Aorta (tissue), 5 donors: ENCODE measurements around the gene PHACTR1. TPM values are rescaled to one million over a fixed set of nuclear protein-coding genes. Genes with fewer than 3 reads are reported as not detected.

Source experiments
- ATAC-seq: fragments of 200-7000 bp; cut with Tn5 transposase; one replicate; pipeline ENCODE4 v1.9.1; 2022; ENCODE audit warnings: moderate library complexity; ENCODE audit not compliant: low FRiP score
- DNase-seq, 2 donors: peaks; one replicate each; pipeline ENCODE4 v3.0.0-alpha.2; 2020
- H3K27ac ChIP-seq, 2 donors: one replicate each; pipeline ENCODE4 v1.5.1; 2013; ENCODE audit warnings: low read length in 2 of 2, mild to moderate bottlenecking in 2 of 2, moderate library complexity in 2 of 2, control low read depth in 1 of 2, inconsistent platforms in 1 of 2, low read depth in 1 of 2
- H3K27me3 ChIP-seq, 2 donors: one replicate each; pipeline ENCODE4 v1.6.1; 2013; ENCODE audit warnings: control low read depth in 1 of 2, low read length in 1 of 2, mild to moderate bottlenecking in 1 of 2, moderate library complexity in 1 of 2; ENCODE audit not compliant: insufficient read depth in 2 of 2, control insufficient read depth in 1 of 2
- H3K36me3 ChIP-seq, 2 donors: one replicate each; pipeline ENCODE4 v1.6.1; 2013; ENCODE audit warnings: control low read depth in 1 of 2, low read length in 1 of 2, mild to moderate bottlenecking in 1 of 2; ENCODE audit not compliant: insufficient read depth in 2 of 2, control insufficient read depth in 1 of 2
- H3K4me1 ChIP-seq, 2 donors: one replicate each; pipeline ENCODE4 v1.6.1; 2013; ENCODE audit warnings: low read length in 2 of 2, control low read depth in 1 of 2, mild to moderate bottlenecking in 1 of 2, moderate library complexity in 1 of 2; ENCODE audit not compliant: insufficient read depth in 2 of 2, control insufficient read depth in 1 of 2
- H3K4me3 ChIP-seq, 2 donors: one replicate each; pipeline ENCODE4 v1.5.1; 2013; ENCODE audit warnings: low read length in 2 of 2, control low read depth in 1 of 2, mild to moderate bottlenecking in 1 of 2
- H3K9me3 ChIP-seq: one replicate; pipeline ENCODE4 v1.6.1; 2013; ENCODE audit warnings: mild to moderate bottlenecking, low read length; ENCODE audit not compliant: control insufficient read depth
- WGBS, 2 donors: extraction: QIAGEN DNeasy Blood & Tissue Kit; methylation state at CpG; one replicate each; pipeline ENCODE4 v1.1.7; 2013; 5-methylcytosine and 5-hydroxymethylcytosine counted together
- intact Hi-C, 2 donors: fragments of 100-400 bp; cut with DNase I; formaldehyde crosslinking; loops; one replicate each; pipeline versions ENCODE4 v1.14.2 to v1.15.0; 2022
- polyA plus RNA-seq, 2 donors: library from polyadenylated mRNA; stranded (reverse); fragments of 200-250 nt; gene quantifications; one replicate each; pipeline ENCODE4 v1.2.3, GENCODE V29; 2013
- total RNA-seq, 2 donors: library from RNA; stranded (reverse); fragmentation: NEBNext Ultra II Directional; extraction: Animal tissue kit (Norgen Biotek cat#: 25700); gene quantifications; one replicate each; pipeline ENCODE4 v1.2.1, GENCODE V29; 2021
- donor health status: healthy with polysubstance abuse.
- donor health status: Bipolar disorder and iron deficiency.
- donor health status: DM: no; HTN: no; CAD: no.
- donor health status: DM: no; HTN: no; CAD: no.
- donor health status: DM: yes; HTN: yes; CAD: no.

The PHACTR1 gene
- total and polyA plus RNA-seq, 4 donors: 3.2 to 89.4 (median 20.1) TPM

DNA sequence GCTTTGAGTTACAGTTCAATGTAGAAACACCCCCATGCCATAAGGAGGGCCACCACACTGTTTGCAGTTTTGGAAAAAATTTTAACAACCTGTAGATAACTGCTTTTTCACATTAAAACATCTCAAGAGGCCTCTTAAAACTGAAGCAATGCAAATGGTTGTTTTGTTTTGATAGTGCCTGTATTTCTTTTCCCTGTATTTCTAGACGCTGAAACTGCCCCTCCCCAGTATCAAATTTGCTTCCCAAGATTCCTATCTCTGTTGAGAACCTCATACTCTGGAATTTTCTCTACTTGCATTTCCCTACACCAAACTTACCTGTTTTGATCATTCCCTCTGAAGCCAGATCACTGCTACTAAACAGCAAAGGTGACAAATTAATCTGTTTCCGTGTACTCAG is 98.5 kb downstream of the PHACTR1 start:
- H3K4me3 ChIP-seq: no peak overlapping the region
- no peak for ATAC-seq
- intact Hi-C loops: no loop called here
- H3K4me1 ChIP-seq: no peaks in the 10 kb centered on the region
- WGBS, 2 donors: 57 to 71% methylated on average over 2 of the region's 2 CpGs
- H3K36me3 ChIP-seq: no peaks in the 10 kb centered on the region
- H3K9me3 ChIP-seq: peaks cover 2% of the 10 kb centered on the region
- H3K27me3 ChIP-seq: peaks cover 0 to 1% of the 10 kb centered on the region in 2 donors
- H3K27ac ChIP-seq: no peak overlapping the region
- no peak for DNase-seq

DNA sequence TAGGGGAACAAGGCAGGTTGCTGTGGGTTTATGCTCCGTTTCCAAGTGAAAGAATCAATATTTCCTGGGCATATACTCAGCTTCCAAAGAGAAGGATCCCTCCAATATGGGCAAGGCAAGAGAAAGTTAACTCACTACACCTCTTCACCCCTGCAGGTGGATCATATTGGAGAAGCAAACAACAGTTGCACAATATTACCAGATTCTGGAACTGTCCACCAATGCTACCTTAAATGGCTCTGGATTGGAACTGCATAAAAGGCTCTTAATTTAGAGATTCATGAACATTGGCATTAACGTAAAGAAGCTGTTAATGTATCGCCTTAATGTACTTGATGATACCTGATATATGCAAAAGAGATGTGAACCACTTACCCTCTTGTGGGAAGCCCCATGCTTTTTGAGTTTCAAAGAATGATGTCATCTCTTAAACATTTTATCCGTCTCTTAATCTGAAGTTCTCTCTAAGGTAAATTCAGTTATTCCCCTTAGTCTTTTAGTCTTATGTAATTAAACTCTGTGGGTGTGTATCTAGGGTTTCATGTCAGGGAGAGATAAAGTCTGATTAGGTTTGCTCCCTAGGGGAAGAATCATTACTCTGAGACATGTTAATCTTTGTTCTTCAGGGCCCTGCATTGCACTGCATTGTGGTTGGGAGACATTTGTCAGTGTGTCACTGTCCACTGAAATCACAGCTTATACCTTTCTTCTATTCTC is 99.5 kb downstream of the PHACTR1 start:
- 71 to 77% methylated on average over 4 of the region's 4 CpGs for WGBS, 2 donors
- DNase-seq (no peak), ATAC-seq (no peak)
- Histone ChIP-seq H3K4me1 (no peaks in the 10 kb centered on the region), H3K36me3 (no peaks in the 10 kb centered on the region), H3K4me3 (no peak overlapping the region), H3K27ac (no peak overlapping the region), H3K9me3 (peaks cover 2% of the 10 kb centered on the region), H3K27me3 (peaks cover 0 to 1% of the 10 kb centered on the region in 2 donors)
- intact Hi-C loops: no loop called here

DNA sequence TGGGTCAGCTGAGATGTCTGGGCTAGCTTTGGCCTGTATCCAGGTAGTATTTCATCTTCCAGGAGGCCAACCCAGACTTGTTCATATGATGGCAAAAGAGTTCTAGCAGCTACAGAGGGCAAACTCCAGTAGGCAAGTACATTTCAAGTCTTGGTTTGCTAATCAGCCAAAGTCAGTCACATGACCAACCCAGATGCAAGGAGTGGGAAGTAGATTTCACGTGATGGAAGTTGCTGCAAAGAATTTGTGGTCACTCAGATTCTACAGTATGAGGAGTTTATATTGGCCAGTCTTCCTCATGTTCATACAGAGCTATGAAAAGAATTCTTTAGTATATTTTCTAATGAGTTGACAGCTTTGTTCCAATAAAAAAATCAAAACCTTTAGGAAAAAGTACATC is 101.8 kb downstream of the PHACTR1 start:
- no peaks in the 10 kb centered on the region for H3K9me3 ChIP-seq
- H3K27ac ChIP-seq: no peak overlapping the region
- H3K4me1 ChIP-seq: no peaks in the 10 kb centered on the region
- DNase-seq (no peak), ATAC-seq (no peak)
- no peak overlapping the region for H3K4me3 ChIP-seq
- intact Hi-C loops: no loop called here
- no peaks in the 10 kb centered on the region for H3K27me3 ChIP-seq
- WGBS, 2 donors: 1 to 3% methylated on average over 1 of the region's 1 CpG
- no peaks in the 10 kb centered on the region for H3K36me3 ChIP-seq

DNA sequence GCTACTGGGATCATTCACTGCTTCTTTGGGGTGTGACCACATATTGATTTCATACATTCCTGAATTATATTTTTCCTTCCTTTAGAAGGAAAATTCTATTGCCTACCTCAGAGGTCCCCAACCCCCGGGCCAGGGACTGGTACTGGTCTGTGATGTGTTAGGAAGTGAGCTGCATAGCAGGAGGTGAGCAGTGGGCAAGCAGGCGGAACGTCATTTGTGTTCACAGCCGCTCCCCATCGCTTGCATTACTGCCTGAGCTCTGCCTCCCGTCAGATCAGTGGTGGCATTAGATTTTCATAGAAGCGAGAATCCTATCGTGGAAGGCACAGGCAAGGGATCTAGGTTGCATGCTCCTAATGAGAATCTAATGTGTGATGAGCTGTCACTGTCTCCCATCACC is 107.3 kb downstream of the PHACTR1 start:
- no peak overlapping the region for H3K4me3 ChIP-seq
- no peaks in the 10 kb centered on the region for H3K27me3 ChIP-seq
- no peaks in the 10 kb centered on the region for H3K9me3 ChIP-seq
- DNase-seq (no peak), ATAC-seq (no peak)
- H3K27ac ChIP-seq: no peak overlapping the region
- intact Hi-C loops: no loop called here
- no peaks in the 10 kb centered on the region for H3K36me3 ChIP-seq
- 89 to 90% methylated on average over 8 of the region's 8 CpGs for WGBS, 2 donors
- no peaks in the 10 kb centered on the region for H3K4me1 ChIP-seq

DNA sequence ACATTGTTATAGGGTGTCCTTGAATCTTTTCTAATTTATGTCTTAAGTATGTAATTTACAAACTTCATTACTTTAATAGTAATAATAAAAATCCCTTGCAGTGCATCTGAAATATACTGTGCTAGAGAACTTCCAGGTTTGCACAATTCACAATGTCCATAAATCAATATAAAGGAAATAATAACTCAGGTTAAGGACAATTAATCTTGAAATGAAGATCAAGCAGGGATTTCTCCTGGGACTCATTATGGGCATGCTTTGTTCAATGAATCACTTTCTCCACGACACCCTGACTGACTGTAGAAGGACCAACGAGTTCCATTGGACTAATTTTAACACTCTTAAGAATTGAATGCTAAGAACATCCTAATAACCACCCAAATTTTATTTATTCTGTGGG is 110.0 kb downstream of the PHACTR1 start:
- Histone ChIP-seq H3K9me3 (no peaks in the 10 kb centered on the region), H3K4me3 (no peak overlapping the region), H3K27ac (no peak overlapping the region), H3K27me3 (no peaks in the 10 kb centered on the region), H3K36me3 (no peaks in the 10 kb centered on the region), H3K4me1 (no peaks in the 10 kb centered on the region)
- no peak for ATAC-seq
- 47 to 58% methylated on average over 2 of the region's 2 CpGs for WGBS, 2 donors
- DNase-seq: no peak
- intact Hi-C loops: no loop called here

DNA sequence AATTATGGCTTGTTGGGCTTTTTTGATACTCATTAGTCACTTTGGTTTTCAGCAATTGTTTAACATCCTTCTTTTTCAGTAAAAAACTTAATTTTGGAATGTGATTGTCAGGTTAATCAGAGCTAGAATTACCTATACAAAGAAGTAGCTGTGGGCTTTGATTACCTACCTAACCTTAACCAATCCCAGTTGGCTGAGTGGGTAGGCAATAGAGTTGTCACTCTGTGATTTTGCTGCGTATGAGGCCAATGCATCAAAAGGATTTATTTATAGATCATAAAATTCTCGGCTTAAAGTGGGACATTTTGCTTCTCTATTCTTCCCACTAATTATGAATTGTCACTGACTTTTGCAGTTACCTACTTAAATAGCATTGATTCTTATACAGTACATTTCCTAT is 111.4 kb downstream of the PHACTR1 start:
- 57 to 63% methylated on average over 2 of the region's 2 CpGs for WGBS, 2 donors
- no peak overlapping the region for H3K4me3 ChIP-seq
- no peaks in the 10 kb centered on the region for H3K4me1 ChIP-seq
- H3K36me3 ChIP-seq: no peaks in the 10 kb centered on the region
- no peaks in the 10 kb centered on the region for H3K9me3 ChIP-seq
- no peaks in the 10 kb centered on the region for H3K27me3 ChIP-seq
- ATAC-seq (no peak), DNase-seq (no peak)
- H3K27ac ChIP-seq: no peak overlapping the region
- intact Hi-C loops: no loop called here

DNA sequence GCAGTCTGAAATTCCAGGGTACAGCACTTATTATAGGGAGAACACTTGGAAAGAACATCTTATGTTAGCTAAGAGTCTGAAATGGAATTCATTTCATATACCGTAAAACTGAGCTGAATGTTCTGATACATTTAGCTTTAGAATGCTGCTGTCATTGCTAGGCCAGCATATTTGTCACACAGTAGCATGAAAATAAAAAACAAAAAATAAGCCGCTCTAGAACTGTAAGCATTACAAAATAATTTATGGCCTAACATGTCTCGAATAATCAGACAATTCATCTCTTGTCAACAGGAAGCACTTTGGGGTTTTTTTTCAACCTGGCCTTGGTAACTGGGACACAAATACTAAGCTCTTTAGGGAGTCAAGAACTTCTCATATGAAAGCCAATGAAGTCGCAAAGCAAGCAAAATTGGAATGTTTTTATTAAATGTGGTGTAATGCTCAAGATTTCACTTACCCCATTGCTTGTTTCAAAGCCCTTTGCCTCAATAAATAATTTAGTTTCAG is 115.7 kb downstream of the PHACTR1 start:
- no peak for ATAC-seq
- H3K4me3 ChIP-seq: no peak overlapping the region
- DNase-seq: no peak
- H3K4me1 ChIP-seq: no peaks in the 10 kb centered on the region
- H3K36me3 ChIP-seq: no peaks in the 10 kb centered on the region
- H3K27ac ChIP-seq: no peak overlapping the region
- 59 to 68% methylated on average over 4 of the region's 4 CpGs for WGBS, 2 donors
- H3K9me3 ChIP-seq: peaks cover 3% of the 10 kb centered on the region
- peaks cover 0 to 1% of the 10 kb centered on the region in 2 donors for H3K27me3 ChIP-seq
- intact Hi-C loops: no loop called here

DNA sequence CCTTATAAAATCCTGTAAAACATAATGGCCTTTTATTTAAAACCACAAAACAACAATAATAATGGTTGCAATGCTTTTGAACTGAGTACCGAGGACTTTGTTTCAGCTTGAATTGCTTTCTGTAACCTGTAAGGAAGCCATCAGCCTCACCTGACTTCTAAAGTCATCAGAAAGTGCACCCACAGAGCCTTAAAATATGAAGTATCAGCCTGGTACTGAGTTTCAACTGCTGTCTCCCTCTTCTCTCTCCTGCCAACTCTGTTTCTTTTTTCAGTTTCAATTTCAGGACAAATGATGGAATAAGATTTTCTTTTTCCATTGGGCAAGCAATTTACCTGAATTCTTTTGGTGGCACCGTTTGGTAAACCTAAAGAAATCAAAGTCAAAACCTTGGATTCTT is 119.4 kb downstream of the PHACTR1 start:
- H3K36me3 ChIP-seq: no peaks in the 10 kb centered on the region
- H3K9me3 ChIP-seq: peaks cover 8% of the 10 kb centered on the region
- DNase-seq (no peak), ATAC-seq (no peak)
- peaks cover 0 to 1% of the 10 kb centered on the region in 2 donors for H3K27me3 ChIP-seq
- no peak overlapping the region for H3K4me3 ChIP-seq
- no peak overlapping the region for H3K27ac ChIP-seq
- intact Hi-C loops: no loop called here
- H3K4me1 ChIP-seq: no peaks in the 10 kb centered on the region
- WGBS, 2 donors: 72 to 74% methylated on average over 2 of the region's 2 CpGs

DNA sequence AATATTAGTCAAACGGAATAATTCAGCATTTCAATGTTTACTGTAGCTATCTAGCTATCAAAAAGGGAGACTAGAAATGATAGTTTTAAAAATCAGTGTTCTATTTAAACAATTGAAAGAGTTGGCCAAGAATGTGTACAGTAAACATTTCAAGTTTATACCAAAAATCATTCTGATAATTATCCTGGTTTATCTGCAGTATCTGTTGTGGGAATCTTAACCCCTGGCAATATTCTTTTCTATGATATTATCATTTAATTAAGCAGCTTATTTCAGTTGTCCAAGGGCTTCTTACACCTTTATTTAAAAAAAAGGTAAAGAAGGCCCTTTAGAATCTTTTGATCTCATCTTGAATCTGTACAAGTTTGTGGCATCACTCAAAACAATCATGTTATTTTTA is 125.1 kb downstream of the PHACTR1 start:
- WGBS, 2 donors: 44 to 47% methylated on average over 1 of the region's 1 CpG
- H3K4me1 ChIP-seq: no peaks in the 10 kb centered on the region
- H3K4me3 ChIP-seq: no peak overlapping the region
- intact Hi-C loops: no loop called here
- peaks cover 8% of the 10 kb centered on the region for H3K9me3 ChIP-seq
- no peak overlapping the region for H3K27ac ChIP-seq
- ATAC-seq (no peak), DNase-seq (no peak)
- H3K27me3 ChIP-seq: no peaks in the 10 kb centered on the region
- H3K36me3 ChIP-seq: no peaks in the 10 kb centered on the region
